Breast epithelium (tissue), 3 donors: ENCODE measurements around the gene FIBCD1.

Source experiments
- POLR2A ChIP-seq: fragments of 450-650 bp; IDR thresholded peaks from one replicate; pipeline ENCODE4 v1.6.1; 2016; ENCODE audit warnings: antibody characterized with exemption, mild to moderate bottlenecking, moderate library complexity
- TF ChIP-seq, protein P1 (sequence below), 3 donors: fragments of 450-650 bp; IDR thresholded peaks; one replicate each; pipeline ENCODE4 v1.5.1; 2016 to 2017; ENCODE audit warnings: antibody characterized with exemption in 3 of 3, mild to moderate bottlenecking in 3 of 3, moderate library complexity in 3 of 3

- TF ChIP-seq POLR2A = no peak
- TF ChIP-seq, protein P1, sequence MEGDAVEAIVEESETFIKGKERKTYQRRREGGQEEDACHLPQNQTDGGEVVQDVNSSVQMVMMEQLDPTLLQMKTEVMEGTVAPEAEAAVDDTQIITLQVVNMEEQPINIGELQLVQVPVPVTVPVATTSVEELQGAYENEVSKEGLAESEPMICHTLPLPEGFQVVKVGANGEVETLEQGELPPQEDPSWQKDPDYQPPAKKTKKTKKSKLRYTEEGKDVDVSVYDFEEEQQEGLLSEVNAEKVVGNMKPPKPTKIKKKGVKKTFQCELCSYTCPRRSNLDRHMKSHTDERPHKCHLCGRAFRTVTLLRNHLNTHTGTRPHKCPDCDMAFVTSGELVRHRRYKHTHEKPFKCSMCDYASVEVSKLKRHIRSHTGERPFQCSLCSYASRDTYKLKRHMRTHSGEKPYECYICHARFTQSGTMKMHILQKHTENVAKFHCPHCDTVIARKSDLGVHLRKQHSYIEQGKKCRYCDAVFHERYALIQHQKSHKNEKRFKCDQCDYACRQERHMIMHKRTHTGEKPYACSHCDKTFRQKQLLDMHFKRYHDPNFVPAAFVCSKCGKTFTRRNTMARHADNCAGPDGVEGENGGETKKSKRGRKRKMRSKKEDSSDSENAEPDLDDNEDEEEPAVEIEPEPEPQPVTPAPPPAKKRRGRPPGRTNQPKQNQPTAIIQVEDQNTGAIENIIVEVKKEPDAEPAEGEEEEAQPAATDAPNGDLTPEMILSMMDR (IDR thresholded peaks at IDR 0.05) = peak; percentile 73 to 96 (median 87)
Observed at GRCh38 chr9:130866474-130866965, 72.5 kb downstream of the FIBCD1 start.
